ENCODE results near the gene NUDT9.
"Not testable (repeated sequence)": the region's sequence is repeated elsewhere in the genome, so short reads cannot be mapped to it uniquely, and the experiment has no call there.

NUDT9 gene

GRCh38 chr4:87489678-87490077 is 67.3 kb downstream of the NUDT9 start:
- Histone ChIP-seq H3K27me3 (ENCODE audit: low read length) (no peaks in the 10 kb centered on the region), H3K4me2 (ENCODE audit: low read depth, low read length, poor library complexity, severe bottlenecking) (no peak overlapping the region), H3K36me3 (ENCODE audit: low read length) (no peaks in the 10 kb centered on the region), H3K9me2 (replicated peaks; ENCODE audit: insufficient read depth, low read length) (no peaks in the 10 kb centered on the region), H3K27ac (ENCODE audit: low read depth, low read length) (no peak overlapping the region), H3F3A (ENCODE audit: insufficient read depth) (no peaks in the 10 kb centered on the region), H4K20me1 (ENCODE audit: low read depth, low read length) (no peaks in the 10 kb centered on the region), H2AFZ (ENCODE audit: low read depth, low read length, severe bottlenecking) (no peak overlapping the region), H3K4me3 (ENCODE audit: insufficient read depth, low read length, poor library complexity, severe bottlenecking) (no peak overlapping the region), H3K79me2 (ENCODE audit: insufficient read depth, low read length) (no peaks in the 10 kb centered on the region), H3K9me3 (ENCODE audit: insufficient read depth, low read length) (no peaks in the 10 kb centered on the region), H3K9ac (ENCODE audit: low read length) (no peak overlapping the region)
- TF ChIP-seq EZH2phosphoT487 (conservative IDR thresholded peaks at IDR 0.05; ENCODE audit: low read length) (no peak), CTCF (IDR thresholded peaks at IDR 0.05; ENCODE audit: insufficient read depth, low read length, poor library complexity, severe bottlenecking) (no peak)

- H3K27ac ChIP-seq (ENCODE audit: low read depth, low read length) = no peak overlapping the region
- H3K27me3 ChIP-seq (ENCODE audit: low read length) = no peaks in the 10 kb centered on the region
- H3F3A ChIP-seq (ENCODE audit: insufficient read depth) = no peaks in the 10 kb centered on the region
- no peak overlapping the region for H2AFZ ChIP-seq (ENCODE audit: low read depth, low read length, severe bottlenecking)
- TF ChIP-seq CTCF (IDR thresholded peaks at IDR 0.05; ENCODE audit: insufficient read depth, low read length, poor library complexity, severe bottlenecking) (no peak), EZH2phosphoT487 (conservative IDR thresholded peaks at IDR 0.05; ENCODE audit: low read length) (no peak)
- H3K9ac ChIP-seq (ENCODE audit: low read length) = no peak overlapping the region
- H3K36me3 ChIP-seq (ENCODE audit: low read length) = no peaks in the 10 kb centered on the region
- no peak overlapping the region for H3K4me2 ChIP-seq (ENCODE audit: low read depth, low read length, poor library complexity, severe bottlenecking)
- H4K20me1 ChIP-seq (ENCODE audit: low read depth, low read length) = no peaks in the 10 kb centered on the region
- H3K9me2 ChIP-seq (replicated peaks; ENCODE audit: insufficient read depth, low read length) = no peaks in the 10 kb centered on the region
- H3K9me3 ChIP-seq (ENCODE audit: insufficient read depth, low read length) = no peaks in the 10 kb centered on the region
- no peak overlapping the region for H3K4me3 ChIP-seq (ENCODE audit: insufficient read depth, low read length, poor library complexity, severe bottlenecking)
- H3K79me2 ChIP-seq (ENCODE audit: insufficient read depth, low read length) = no peaks in the 10 kb centered on the region
Measured at GRCh38 chr4:87490664-87491369, 68.4 kb downstream of the NUDT9 start.

GRCh38 chr4:87491436-87491835 is 69.1 kb downstream of the NUDT9 start:
- TF ChIP-seq CTCF (IDR thresholded peaks at IDR 0.05; ENCODE audit: insufficient read depth, low read length, poor library complexity, severe bottlenecking) (no peak), EZH2phosphoT487 (conservative IDR thresholded peaks at IDR 0.05; ENCODE audit: low read length) (no peak)
- no peak overlapping the region for H2AFZ ChIP-seq (ENCODE audit: low read depth, low read length, severe bottlenecking)
- H3K79me2 ChIP-seq (ENCODE audit: insufficient read depth, low read length) = no peaks in the 10 kb centered on the region
- H3F3A ChIP-seq (ENCODE audit: insufficient read depth) = no peaks in the 10 kb centered on the region
- no peak overlapping the region for H3K27ac ChIP-seq (ENCODE audit: low read depth, low read length)
- no peaks in the 10 kb centered on the region for H3K27me3 ChIP-seq (ENCODE audit: low read length)
- H3K9me2 ChIP-seq (replicated peaks; ENCODE audit: insufficient read depth, low read length) = no peaks in the 10 kb centered on the region
- no peaks in the 10 kb centered on the region for H3K36me3 ChIP-seq (ENCODE audit: low read length)
- H3K9me3 ChIP-seq (ENCODE audit: insufficient read depth, low read length) = no peaks in the 10 kb centered on the region
- no peak overlapping the region for H3K4me2 ChIP-seq (ENCODE audit: low read depth, low read length, poor library complexity, severe bottlenecking)
- H3K4me3 ChIP-seq (ENCODE audit: insufficient read depth, low read length, poor library complexity, severe bottlenecking) = no peak overlapping the region
- H3K9ac ChIP-seq (ENCODE audit: low read length) = no peak overlapping the region
- H4K20me1 ChIP-seq (ENCODE audit: low read depth, low read length) = no peaks in the 10 kb centered on the region

GRCh38 chr4:87491851-87492250 is 69.5 kb downstream of the NUDT9 start:
- not testable (repeated sequence) for H3K9me2 ChIP-seq (replicated peaks; ENCODE audit: insufficient read depth, low read length); H3K9me3 ChIP-seq (ENCODE audit: insufficient read depth, low read length); H3K9ac ChIP-seq (ENCODE audit: low read length); H3K36me3 ChIP-seq (ENCODE audit: low read length); H3K4me2 ChIP-seq (ENCODE audit: low read depth, low read length, poor library complexity, severe bottlenecking); H3F3A ChIP-seq (ENCODE audit: insufficient read depth); H4K20me1 ChIP-seq (ENCODE audit: low read depth, low read length); H3K79me2 ChIP-seq (ENCODE audit: insufficient read depth, low read length); H3K4me3 ChIP-seq (ENCODE audit: insufficient read depth, low read length, poor library complexity, severe bottlenecking); H3K27ac ChIP-seq (ENCODE audit: low read depth, low read length); H3K27me3 ChIP-seq (ENCODE audit: low read length); H2AFZ ChIP-seq (ENCODE audit: low read depth, low read length, severe bottlenecking)
